GM12801 (cell line): ENCODE data around the gene THRAP3.

ENCODE experiments used
- CTCF ChIP-seq: IDR thresholded peaks from one replicate; pipeline ENCODE4 v1.5.1; 2011; ENCODE audit warnings: control low read depth; ENCODE audit not compliant: insufficient read length; ENCODE audit errors: extremely low read depth

Gene THRAP3

GRCh38 chr1:36223996-36224536 is at the start of gene THRAP3:
THRAP3 (plus strand) TSS chr1:36224443; CDS start chr1:36282564, 58,121 bp downstream.
- no peak for TF ChIP-seq CTCF

GRCh38 chr1:36174713-36175112 is 49.5 kb upstream of the THRAP3 start:
- TF ChIP-seq CTCF, result no peak

GRCh38 chr1:36175137-36176095 is 48.8 kb upstream of the THRAP3 start:
- TF ChIP-seq CTCF, result no peak

DNA sequence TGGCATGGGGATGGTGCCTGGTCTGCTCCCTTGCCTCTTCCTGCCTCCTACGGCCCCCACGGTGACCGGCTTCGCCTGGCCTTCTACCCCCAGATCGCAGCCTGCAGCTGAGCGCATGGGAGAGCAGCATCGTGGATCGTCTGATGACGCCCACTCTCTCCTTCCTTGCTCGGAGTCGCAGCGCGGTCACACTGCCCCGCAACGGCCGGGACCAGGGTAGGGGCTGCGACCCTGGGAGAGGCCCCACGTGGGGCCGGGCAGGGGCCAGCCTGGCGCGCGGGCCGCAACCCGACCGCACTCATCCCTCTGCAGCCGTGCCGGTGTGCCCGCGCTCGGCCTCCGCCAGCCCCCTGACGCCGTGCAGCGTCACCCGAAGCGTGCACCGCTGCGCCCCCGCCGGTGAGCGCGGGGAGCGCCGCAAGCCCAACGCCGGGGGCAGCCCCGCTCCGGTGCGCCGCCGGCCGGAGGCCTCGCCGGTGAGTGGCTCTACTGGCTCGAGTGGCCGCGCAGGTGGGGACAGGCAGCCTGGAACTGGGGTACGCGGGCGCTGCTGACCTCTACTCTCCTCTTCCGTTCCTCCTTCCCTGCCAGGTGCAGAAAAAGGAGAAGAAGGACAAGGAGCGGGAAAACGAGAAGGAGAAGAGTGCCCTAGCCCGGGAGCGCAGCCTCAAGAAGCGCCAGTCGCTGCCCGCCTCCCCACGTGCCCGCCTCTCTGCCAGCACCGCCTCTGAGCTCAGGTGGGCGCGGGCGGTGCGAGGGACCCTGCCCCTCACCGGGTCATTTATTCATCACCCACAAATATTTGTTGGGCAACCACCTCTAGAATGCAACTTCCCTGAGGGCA is 47.9 kb upstream of the THRAP3 start:
- no peak for TF ChIP-seq CTCF

DNA sequence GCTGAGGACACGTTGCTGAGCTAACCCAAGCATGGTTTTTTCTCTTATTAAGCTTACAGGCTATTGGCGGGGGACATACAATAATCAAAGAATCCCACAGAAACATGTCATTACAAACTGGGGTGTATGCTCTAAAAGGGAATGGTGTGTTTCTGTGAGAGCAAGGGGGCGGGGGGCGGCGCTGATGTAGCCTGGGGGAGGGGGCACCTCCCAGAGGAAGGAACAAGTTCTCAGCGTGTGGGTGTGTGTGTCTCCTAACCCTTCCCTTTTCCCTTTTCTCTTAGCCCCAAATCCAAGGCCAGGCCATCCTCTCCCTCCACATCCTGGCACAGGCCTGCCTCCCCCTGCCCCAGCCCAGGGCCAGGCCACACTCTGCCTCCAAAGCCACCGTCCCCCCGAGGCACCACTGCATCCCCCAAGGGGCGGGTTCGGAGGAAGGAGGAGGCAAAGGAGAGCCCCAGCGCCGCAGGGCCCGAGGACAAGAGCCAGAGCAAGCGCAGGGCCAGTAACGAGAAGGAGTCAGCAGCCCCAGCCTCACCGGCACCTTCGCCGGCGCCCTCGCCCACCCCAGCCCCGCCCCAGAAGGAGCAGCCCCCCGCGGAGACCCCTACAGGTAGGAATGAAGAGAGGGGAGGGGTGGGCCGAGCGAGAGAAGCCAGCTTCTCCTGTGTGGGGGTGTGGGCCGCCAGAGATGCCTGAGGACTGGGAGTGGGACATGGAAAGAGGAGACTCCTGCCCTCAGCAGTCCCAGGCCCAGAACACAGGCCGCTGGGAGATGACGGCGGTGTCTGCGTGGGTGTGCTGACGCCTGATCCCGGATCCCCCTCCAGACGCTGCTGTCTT is 46.4 kb upstream of the THRAP3 start:
- TF ChIP-seq CTCF, result no peak

GRCh38 chr1:36178471-36179219 is 45.6 kb upstream of the THRAP3 start:
- no peak for TF ChIP-seq CTCF
